Measurements from ENCODE around the gene TMEM106B. TPM values are rescaled to one million over a fixed set of nuclear protein-coding genes. Genes with fewer than 3 reads are reported as not detected.

Gene TMEM106B
- total RNA-seq, 3 donors from 2014 or later = 47.9 to 71.0 (median 61.1) TPM

DNA sequence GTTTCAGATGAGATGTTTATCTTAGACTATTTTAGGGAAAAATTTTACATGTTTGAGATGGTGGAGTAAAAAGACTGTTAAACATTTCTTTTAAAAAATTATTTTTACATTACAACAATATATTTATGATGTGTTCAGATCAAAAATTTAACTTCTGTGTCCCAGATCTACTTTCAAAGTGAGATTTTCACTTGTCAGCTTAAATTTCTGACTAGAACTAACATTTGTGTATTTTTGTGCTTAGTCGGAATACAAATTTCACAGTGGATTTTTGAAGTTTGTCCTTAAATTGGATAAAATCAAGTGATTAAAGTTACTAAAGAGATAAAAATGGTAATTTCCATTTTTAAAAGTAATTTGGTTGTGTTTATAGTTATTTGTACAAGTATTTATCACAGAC lies 24.9 kb downstream of the TMEM106B start:
- no peak for DNase-seq (ENCODE audit: low spot score in 2 of 2)
- no peaks in the 10 kb centered on the region for H3K27me3 ChIP-seq
- peaks cover 0 to 4% of the 10 kb centered on the region in 2 donors for H3K9me3 ChIP-seq
- no peak for TF ChIP-seq CTCF (IDR thresholded peaks at IDR 0.05)
- no peak for TF ChIP-seq POLR2AphosphoS5 (IDR thresholded peaks at IDR 0.05)
- TF ChIP-seq POLR2A (IDR thresholded peaks at IDR 0.05) = no peak
- no peaks in the 10 kb centered on the region for H3K4me1 ChIP-seq
- no peak overlapping the region for H3K4me3 ChIP-seq
- peaks cover 4% of the 10 kb centered on the region for H3K36me3 ChIP-seq
- intact Hi-C loops (cut with DNase I; ENCODE audit: low total_unique reads) = no loop called here
- H3K27ac ChIP-seq = no peak overlapping the region

DNA sequence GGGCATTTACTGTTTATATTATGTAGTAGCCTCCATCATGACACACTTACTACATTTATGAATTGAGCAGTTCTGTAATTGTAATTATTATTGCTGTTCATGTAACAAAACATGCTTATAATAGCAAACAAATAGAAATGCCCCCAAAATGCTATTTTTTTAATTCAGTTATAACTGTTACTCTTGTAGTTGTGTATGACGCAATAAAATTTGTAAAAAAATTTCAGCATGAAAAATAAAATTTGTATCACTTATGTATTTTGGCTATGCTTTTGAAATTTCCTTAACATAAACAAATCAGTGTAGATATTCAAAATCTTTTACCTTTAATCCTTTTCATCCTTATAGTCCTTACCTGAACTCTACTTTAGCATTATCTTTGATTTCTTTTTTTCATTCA lies 25.9 kb downstream of the TMEM106B start:
- no peak overlapping the region for H3K4me3 ChIP-seq
- DNase-seq (ENCODE audit: low spot score in 2 of 2) = no peak
- H3K36me3 ChIP-seq = peaks cover 4% of the 10 kb centered on the region
- H3K9me3 ChIP-seq = peaks cover 0 to 4% of the 10 kb centered on the region in 2 donors
- TF ChIP-seq POLR2A (IDR thresholded peaks at IDR 0.05) = no peak
- no peak for TF ChIP-seq CTCF (IDR thresholded peaks at IDR 0.05)
- TF ChIP-seq POLR2AphosphoS5 (IDR thresholded peaks at IDR 0.05) = no peak
- no peaks in the 10 kb centered on the region for H3K4me1 ChIP-seq
- no peak overlapping the region for H3K27ac ChIP-seq
- H3K27me3 ChIP-seq = no peaks in the 10 kb centered on the region
- intact Hi-C loops (cut with DNase I; ENCODE audit: low total_unique reads) = no loop called here

GRCh38 chr7:12239806-12240205 lies 28.7 kb downstream of the TMEM106B start:
- Histone ChIP-seq H3K36me3 (no peaks in the 10 kb centered on the region), H3K9me3 (peaks cover 0 to 4% of the 10 kb centered on the region in 2 donors), H3K27me3 (no peaks in the 10 kb centered on the region), H3K27ac (no peak overlapping the region), H3K4me1 (no peaks in the 10 kb centered on the region), H3K4me3 (no peak overlapping the region)
- no peak for DNase-seq (ENCODE audit: low spot score in 2 of 2)
- intact Hi-C loops (cut with DNase I; ENCODE audit: low total_unique reads) = no loop called here
- TF ChIP-seq CTCF (IDR thresholded peaks at IDR 0.05) (no peak), POLR2AphosphoS5 (IDR thresholded peaks at IDR 0.05) (no peak), POLR2A (IDR thresholded peaks at IDR 0.05) (no peak)

DNA sequence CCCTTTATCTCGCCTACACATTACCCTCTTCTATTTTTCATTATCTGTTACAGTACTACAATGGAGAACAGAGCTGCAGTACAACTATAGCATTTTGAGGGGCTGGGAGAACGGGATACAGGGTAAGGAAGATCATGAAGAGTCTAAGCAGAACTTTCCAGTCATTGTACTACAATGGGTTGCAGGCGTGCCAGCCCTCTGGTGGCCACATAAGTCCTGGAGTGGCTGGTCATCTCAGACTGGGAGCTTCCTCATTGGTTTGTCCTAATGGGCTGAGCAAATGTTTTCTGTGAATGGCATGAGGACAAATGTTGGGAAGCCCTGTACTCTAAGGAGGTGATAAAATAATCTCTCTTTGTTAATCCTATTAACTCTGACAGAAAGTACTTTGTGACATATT lies 33.0 kb downstream of the TMEM106B start:
- no peaks in the 10 kb centered on the region for H3K4me1 ChIP-seq
- H3K4me3 ChIP-seq = no peak overlapping the region
- H3K36me3 ChIP-seq = no peaks in the 10 kb centered on the region
- no peaks in the 10 kb centered on the region for H3K27me3 ChIP-seq
- no peaks in the 10 kb centered on the region for H3K9me3 ChIP-seq
- DNase-seq (ENCODE audit: low spot score in 2 of 2) = no peak
- no peak overlapping the region for H3K27ac ChIP-seq
- intact Hi-C loops (cut with DNase I; ENCODE audit: low total_unique reads) = no loop called here
- no peak for TF ChIP-seq CTCF (IDR thresholded peaks at IDR 0.05)
- no peak for TF ChIP-seq POLR2AphosphoS5 (IDR thresholded peaks at IDR 0.05)
- no peak for TF ChIP-seq POLR2A (IDR thresholded peaks at IDR 0.05)

DNA sequence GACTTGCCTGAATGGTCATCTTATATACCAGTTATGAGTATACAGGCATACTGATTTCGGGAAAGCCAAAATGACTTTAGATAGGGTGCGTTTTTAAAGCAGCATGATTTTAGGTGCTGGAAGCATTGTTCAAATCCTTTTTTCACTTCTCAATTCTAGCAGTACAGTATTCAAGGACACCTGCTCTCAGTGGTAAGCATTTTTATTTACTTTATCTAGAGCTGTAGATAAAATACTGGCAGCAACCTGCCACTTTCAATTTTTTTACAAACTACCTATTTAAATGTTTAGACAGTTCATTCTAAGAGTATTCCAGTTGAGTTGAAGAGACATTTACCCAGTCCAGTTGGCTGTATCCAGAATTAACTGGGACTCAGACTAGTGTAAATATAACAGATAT lies 33.6 kb downstream of the TMEM106B start:
- H3K36me3 ChIP-seq = no peaks in the 10 kb centered on the region
- H3K27me3 ChIP-seq = no peaks in the 10 kb centered on the region
- no peak for DNase-seq (ENCODE audit: low spot score in 2 of 2)
- H3K27ac ChIP-seq = no peak overlapping the region
- TF ChIP-seq POLR2AphosphoS5 (IDR thresholded peaks at IDR 0.05) (no peak), CTCF (IDR thresholded peaks at IDR 0.05) (no peak), POLR2A (IDR thresholded peaks at IDR 0.05) (no peak)
- H3K4me1 ChIP-seq = no peaks in the 10 kb centered on the region
- intact Hi-C loops (cut with DNase I; ENCODE audit: low total_unique reads) = no loop called here
- no peak overlapping the region for H3K4me3 ChIP-seq
- no peaks in the 10 kb centered on the region for H3K9me3 ChIP-seq

Data from breast epithelium (tissue), 4 donors.